ENCODE data around the gene LCN12.
A peak's percentile ranks its signal among the peaks of the same experiment; 100 is the strongest.

LCN12 gene

GRCh38 chr9:136945333-136946227, 6.5 kb upstream of the LCN12 start:
- DNase-seq = no peak

GRCh38 chr9:136946228-136947027, 5.6 kb upstream of the LCN12 start:
- no peak for DNase-seq

GRCh38 chr9:136947028-136947891, 4.8 kb upstream of the LCN12 start:
- no peak for DNase-seq

- DNase-seq = no peak
These were observed 4.0 kb upstream of the LCN12 start for GRCh38 chr9:136947955-136948510.

GRCh38 chr9:136949239-136949816, 2.7 kb upstream of the LCN12 start:
- peak; percentile 36 for DNase-seq

GRCh38 chr9:136949817-136950655, 2.0 kb upstream of the LCN12 start:
- peak; percentile 76 for DNase-seq

GRCh38 chr9:136950656-136951276, 1.3 kb upstream of the LCN12 start:
- no peak for DNase-seq

- no peak for DNase-seq
These were observed 313 bp downstream of the LCN12 start for GRCh38 chr9:136952321-136952850.

GRCh38 chr9:136952876-136953770, 1.1 kb downstream of the LCN12 start:
- DNase-seq = no peak

GRCh38 chr9:136953771-136954269, 1.7 kb downstream of the LCN12 start:
- DNase-seq = no peak

- no peak for DNase-seq
These were observed 2.4 kb downstream of the LCN12 start for GRCh38 chr9:136954270-136955083.

- no peak for DNase-seq
These were observed 3.3 kb downstream of the LCN12 start for GRCh38 chr9:136955202-136955942.

- no peak for DNase-seq
These were observed 3.9 kb downstream of the LCN12 start for GRCh38 chr9:136955943-136956335.

GRCh38 chr9:136956604-136957003, 4.5 kb downstream of the LCN12 start:
- no peak for DNase-seq

- DNase-seq = no peak
These were observed 5.4 kb downstream of the LCN12 start for GRCh38 chr9:136957461-136957860.

- no peak for DNase-seq
These were observed 5.8 kb downstream of the LCN12 start for GRCh38 chr9:136957901-136958300.

GRCh38 chr9:136958473-136958872, 6.4 kb downstream of the LCN12 start:
- DNase-seq = no peak
